HL-60 (cell line): Measurements from ENCODE around the gene ATP11A.

Experiments used
- DNase-seq, 2 experiments: peaks; one replicate each; pipeline ENCODE4 v3.0.0-alpha.2; 2010 to 2020; ENCODE audit warnings: low read depth in 1 of 2, low spot score in 1 of 2
- H3K27ac ChIP-seq: fragments of 250-450 bp; sonication (Bioruptor Pico); replicated peaks from 2 replicates; pipeline ENCODE4 v1.5.1; 2020; ENCODE audit warnings: mild to moderate bottlenecking, moderate library complexity
- H3K27me3 ChIP-seq: fragments of 250-450 bp; sonication (Bioruptor Pico); 2 replicates; pipeline ENCODE4 v1.5.1; 2021; ENCODE audit warnings: mild to moderate bottlenecking, moderate library complexity; ENCODE audit not compliant: insufficient read depth, poor library complexity, severe bottlenecking
- H3K4me3 ChIP-seq: replicated peaks from 2 replicates; pipeline ENCODE4 v1.5.1; 2011; ENCODE audit warnings: mild to moderate bottlenecking, control low read depth, low read length; ENCODE audit not compliant: insufficient read depth
- CTCF ChIP-seq: IDR thresholded peaks from one replicate; pipeline ENCODE4 v1.5.1; 2011; ENCODE audit warnings: low read length, control low read depth, inconsistent platforms; ENCODE audit not compliant: insufficient read depth
- GABPA ChIP-seq: IDR thresholded peaks from 2 replicates; pipeline ENCODE4 v1.6.1; 2012; ENCODE audit warnings: low read depth
- POLR2AphosphoS5 ChIP-seq: IDR thresholded peaks from 2 replicates; pipeline ENCODE4 v1.6.1; 2012; ENCODE audit warnings: low read depth
- SPI1 ChIP-seq: IDR thresholded peaks from 2 replicates; pipeline ENCODE4 v1.6.1; 2012; ENCODE audit warnings: low read depth, mild to moderate bottlenecking, borderline replicate concordance
- TF ChIP-seq, protein P1 (sequence below): IDR thresholded peaks from 2 replicates; pipeline ENCODE4 v1.6.1; 2012; ENCODE audit warnings: low read depth; ENCODE audit not compliant: insufficient replicate concordance

The ATP11A gene

GRCh38 chr13:112781881-112782361 lies 92.1 kb downstream of the ATP11A start:
- TF ChIP-seq, protein P1, sequence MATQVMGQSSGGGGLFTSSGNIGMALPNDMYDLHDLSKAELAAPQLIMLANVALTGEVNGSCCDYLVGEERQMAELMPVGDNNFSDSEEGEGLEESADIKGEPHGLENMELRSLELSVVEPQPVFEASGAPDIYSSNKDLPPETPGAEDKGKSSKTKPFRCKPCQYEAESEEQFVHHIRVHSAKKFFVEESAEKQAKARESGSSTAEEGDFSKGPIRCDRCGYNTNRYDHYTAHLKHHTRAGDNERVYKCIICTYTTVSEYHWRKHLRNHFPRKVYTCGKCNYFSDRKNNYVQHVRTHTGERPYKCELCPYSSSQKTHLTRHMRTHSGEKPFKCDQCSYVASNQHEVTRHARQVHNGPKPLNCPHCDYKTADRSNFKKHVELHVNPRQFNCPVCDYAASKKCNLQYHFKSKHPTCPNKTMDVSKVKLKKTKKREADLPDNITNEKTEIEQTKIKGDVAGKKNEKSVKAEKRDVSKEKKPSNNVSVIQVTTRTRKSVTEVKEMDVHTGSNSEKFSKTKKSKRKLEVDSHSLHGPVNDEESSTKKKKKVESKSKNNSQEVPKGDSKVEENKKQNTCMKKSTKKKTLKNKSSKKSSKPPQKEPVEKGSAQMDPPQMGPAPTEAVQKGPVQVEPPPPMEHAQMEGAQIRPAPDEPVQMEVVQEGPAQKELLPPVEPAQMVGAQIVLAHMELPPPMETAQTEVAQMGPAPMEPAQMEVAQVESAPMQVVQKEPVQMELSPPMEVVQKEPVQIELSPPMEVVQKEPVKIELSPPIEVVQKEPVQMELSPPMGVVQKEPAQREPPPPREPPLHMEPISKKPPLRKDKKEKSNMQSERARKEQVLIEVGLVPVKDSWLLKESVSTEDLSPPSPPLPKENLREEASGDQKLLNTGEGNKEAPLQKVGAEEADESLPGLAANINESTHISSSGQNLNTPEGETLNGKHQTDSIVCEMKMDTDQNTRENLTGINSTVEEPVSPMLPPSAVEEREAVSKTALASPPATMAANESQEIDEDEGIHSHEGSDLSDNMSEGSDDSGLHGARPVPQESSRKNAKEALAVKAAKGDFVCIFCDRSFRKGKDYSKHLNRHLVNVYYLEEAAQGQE: no peak
- TF ChIP-seq POLR2AphosphoS5: no peak
- no peak for TF ChIP-seq CTCF
- TF ChIP-seq GABPA: no peak
- no peak for TF ChIP-seq SPI1
- no peak for DNase-seq
- no peak overlapping the region for H3K4me3 ChIP-seq
- H3K27ac ChIP-seq: no peak overlapping the region
- H3K27me3 ChIP-seq: no peaks in the 10 kb centered on the region

DNA sequence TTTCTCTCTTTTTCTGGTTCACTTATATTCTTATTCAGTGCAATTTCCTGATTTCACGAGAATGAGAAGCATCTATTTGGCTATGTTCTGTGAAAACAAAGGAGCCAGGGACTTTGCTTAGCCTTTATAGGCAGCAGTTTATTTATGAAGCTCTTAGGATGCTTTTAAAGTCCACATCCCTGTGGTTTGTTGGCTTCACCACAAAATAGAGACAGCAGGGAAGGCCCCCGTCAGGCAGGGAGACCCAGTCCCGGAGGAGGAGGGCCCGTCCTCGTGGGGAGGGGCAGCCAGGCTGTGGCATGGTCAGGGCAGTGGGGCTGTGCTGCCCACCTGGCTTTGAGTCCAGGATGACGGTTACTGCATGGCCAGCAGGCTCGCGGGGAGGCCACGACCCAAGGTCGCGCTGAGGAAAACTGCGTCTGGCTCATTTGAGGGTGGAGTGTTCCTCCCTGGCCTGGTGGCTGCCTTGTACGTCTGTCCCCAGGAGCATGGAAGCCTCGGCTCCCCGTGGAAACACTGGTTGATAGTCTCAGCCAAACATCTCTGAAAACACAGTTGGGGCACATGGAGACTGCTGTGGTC lies 92.7 kb downstream of the ATP11A start:
- H3K4me3 ChIP-seq: no peak overlapping the region
- no peaks in the 10 kb centered on the region for H3K27me3 ChIP-seq
- TF ChIP-seq CTCF (no peak), GABPA (no peak), SPI1 (no peak), POLR2AphosphoS5 (no peak)
- TF ChIP-seq, protein P1: no peak
- no peak for DNase-seq
- no peak overlapping the region for H3K27ac ChIP-seq

GRCh38 chr13:112783135-112783977 lies 93.5 kb downstream of the ATP11A start:
- Histone ChIP-seq H3K4me3 (no peak overlapping the region), H3K27ac (no peak overlapping the region), H3K27me3 (no peaks in the 10 kb centered on the region)
- DNase-seq: no peak
- TF ChIP-seq GABPA (no peak), SPI1 (no peak), CTCF (no peak), POLR2AphosphoS5 (no peak)
- TF ChIP-seq, protein P1: no peak
